ENCODE measurements around the gene EXD3.

Gene EXD3

DNA sequence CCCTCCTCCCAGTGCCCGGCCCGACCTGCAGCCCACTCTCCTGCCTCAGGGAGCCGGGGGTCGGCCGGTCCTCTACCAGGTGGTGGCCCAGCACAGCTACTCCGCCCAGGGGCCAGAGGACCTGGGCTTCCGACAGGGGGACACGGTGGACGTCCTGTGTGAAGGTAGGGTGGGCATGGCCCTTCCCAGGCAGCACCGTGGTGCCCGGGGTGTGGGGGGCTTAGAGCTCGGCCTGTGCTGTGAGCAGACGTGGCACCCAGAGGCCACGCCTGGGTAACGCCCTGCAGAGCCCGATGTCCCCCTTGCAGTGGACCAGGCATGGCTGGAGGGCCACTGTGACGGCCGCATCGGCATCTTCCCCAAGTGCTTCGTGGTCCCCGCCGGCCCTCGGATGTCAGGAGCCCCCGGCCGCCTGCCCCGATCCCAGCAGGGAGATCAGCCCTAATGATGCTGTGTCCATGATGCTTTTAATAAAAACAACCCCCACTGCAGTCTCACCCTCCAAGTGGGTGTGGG is 11.0 kb upstream of the EXD3 start:
- no peak for DNase-seq (ENCODE audit: extremely low read depth in 1 of 2, low read depth in 1 of 2)

DNA sequence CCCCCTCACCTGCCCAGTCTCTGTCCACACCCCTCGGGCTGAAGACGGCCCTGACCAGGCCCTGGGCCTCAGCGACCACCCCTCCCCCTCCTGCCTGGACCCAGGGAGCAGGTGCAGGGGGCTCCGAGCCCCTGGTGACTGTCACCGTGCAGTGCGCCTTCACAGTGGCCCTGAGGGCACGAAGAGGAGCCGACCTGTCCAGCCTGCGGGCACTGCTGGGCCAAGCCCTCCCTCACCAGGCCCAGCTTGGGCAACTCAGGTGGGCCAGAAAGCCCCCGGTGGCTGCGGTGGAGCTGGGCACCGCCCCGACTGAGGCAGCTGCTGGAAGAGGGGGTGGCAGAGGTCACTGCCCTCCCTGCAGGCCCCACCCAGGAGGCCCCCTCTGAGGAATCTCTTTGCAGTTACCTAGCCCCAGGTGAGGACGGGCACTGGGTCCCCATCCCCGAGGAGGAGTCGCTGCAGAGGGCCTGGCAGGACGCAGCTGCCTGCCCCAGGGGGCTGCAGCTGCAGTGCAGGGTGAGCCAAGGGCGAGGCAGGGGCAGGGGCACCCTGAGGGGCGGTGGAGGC is 10.5 kb upstream of the EXD3 start:
- DNase-seq (ENCODE audit: extremely low read depth in 1 of 2, low read depth in 1 of 2): no peak

DNA sequence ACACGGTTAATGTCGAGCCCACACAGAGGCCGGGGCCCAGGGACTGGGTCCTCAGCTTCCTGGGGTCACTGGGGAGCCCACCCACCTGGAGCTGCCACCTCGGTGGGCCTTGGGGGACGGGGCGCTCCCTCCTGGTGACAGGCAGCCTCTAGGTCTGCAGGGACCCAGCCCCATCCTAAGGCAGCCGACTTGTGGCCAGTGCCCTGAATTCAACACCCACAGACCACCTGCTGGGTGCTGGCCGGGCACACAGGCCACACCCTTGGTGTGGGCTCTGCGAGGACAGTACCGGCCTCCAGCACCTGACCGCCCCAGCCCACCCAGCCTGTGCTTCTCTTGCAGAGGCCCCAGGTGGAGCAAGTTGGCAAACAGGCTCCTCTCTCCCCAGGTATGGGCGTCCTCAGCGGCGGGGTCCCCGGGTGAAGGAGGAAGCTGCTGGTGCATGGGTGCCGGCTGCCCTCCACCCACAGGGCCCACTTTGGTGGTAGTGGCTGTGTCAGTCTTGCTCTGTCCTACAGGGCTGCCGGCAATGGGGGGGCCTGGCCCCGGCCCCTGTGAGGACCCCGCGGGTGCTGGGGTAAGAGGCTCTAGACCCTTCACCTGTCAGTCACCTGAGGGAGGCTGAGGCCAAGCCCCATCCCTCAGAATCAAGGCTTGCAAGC is 9.9 kb upstream of the EXD3 start:
- no peak for DNase-seq (ENCODE audit: extremely low read depth in 1 of 2, low read depth in 1 of 2)

DNA sequence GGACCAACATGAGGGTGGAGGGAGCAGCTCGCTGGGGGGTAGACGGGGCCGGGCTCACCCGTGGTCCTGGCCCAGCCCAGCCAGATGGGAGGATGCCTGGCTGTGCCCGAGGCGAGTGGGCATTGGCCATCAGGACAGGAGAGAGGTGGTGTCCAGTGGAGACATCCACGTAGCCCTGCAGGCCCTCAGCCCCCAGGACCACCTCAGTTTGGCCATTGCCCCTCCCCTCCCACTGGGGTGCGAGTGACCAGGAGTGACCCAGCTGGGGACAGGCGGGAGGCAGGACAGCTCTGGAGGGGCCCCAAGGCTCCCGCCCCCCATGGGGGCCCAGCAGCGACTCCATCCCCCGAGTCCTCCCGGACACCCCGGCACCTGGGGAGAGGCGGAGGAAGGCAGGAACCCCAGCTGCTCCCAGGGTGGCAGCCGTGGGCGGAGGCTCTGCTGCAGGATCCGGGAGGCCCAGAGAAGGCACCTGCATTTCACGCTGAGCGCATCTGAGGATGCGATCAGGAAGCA is 8.5 kb upstream of the EXD3 start:
- DNase-seq (ENCODE audit: extremely low read depth in 1 of 2, low read depth in 1 of 2): no peak

DNA sequence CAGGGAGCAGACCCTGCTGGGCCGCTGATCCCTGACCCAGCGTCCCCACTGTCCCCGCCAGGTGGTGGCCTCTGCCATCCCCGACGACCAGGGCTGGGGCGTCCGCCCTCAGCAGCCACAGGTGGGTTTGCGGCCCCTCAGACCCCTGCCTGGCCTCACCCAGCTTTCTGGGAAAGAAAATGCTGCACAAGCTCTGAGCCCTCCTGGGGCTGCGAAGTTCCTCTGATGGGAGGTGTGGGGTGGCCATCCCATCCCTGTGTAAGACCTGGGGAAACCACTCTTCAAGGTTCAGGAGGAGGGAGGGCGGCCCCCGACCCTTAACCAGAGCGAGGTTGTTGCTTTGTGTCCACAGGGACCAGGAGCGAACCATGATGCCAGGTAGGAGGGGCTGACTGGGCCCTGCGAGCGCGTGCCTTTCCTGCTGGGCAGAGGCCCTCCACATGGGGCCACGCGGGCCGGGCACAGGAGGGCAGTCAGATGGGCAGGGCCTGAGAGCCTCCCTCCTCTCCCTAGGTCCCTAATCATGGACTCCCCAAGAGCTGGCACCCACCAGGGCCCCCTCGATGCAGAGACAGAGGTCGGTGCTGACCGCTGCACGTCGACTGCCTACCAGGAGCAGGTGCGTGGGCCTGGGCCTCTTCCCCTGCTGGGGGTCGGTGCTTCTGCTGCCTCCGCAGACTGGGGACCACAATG is 7.9 kb upstream of the EXD3 start:
- no peak for DNase-seq (ENCODE audit: extremely low read depth in 1 of 2, low read depth in 1 of 2)

DNA sequence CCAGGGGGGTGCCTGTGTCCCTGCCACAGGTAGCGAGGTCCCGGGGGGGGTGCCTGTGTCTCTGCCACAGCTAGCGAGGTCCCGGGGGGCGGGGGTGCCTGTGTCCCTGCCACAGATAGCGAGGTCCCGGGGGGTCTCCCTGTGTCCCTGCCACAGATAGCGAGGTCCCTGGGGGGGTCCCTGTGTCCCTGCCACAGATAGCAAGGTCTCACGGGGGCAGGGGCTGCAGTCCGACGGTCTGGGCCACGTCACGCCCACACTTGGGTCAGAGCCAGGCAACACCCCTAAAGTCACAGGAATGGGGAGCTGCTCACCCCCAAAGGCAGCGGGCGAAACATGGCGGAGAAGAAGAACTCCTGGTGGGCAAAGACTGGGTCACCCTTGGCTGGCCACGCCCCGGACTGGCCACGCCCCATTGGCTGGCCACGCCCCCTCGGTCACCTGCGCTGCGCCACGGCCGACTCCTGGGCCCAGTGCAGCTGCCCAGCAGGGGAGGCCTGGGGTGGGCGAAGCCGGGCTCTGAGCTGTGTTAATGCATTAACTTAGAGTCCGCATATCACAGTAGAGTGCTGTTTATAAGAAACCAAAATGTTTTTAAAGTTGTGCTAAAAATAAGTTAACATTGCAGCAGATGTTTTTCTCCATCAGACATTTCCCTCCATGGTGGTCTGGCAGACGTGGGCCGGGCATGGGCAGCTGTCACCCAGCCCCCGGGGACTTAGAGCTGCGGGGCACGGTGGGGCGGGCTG is 7.2 kb upstream of the EXD3 start:
- no peak for DNase-seq (ENCODE audit: extremely low read depth in 1 of 2, low read depth in 1 of 2)

DNA sequence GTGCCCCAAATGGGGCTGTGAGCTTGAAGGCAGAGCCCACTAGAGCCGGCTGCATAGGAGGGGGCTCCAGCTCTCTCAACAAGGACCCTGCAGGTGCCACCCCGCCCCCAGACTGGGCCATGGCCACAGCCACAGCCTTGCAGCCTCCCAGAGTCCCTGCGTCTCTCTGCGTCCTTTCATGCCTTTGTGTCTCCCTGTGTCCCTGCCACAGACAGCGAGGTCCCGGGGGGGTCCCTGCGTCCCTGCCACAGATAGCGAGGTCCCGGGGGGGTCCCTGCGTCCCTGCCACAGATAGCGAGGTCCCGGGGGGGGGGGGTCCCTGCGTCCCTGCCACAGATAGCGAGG is 6.6 kb upstream of the EXD3 start:
- DNase-seq (ENCODE audit: extremely low read depth in 1 of 2, low read depth in 1 of 2): no peak

DNA sequence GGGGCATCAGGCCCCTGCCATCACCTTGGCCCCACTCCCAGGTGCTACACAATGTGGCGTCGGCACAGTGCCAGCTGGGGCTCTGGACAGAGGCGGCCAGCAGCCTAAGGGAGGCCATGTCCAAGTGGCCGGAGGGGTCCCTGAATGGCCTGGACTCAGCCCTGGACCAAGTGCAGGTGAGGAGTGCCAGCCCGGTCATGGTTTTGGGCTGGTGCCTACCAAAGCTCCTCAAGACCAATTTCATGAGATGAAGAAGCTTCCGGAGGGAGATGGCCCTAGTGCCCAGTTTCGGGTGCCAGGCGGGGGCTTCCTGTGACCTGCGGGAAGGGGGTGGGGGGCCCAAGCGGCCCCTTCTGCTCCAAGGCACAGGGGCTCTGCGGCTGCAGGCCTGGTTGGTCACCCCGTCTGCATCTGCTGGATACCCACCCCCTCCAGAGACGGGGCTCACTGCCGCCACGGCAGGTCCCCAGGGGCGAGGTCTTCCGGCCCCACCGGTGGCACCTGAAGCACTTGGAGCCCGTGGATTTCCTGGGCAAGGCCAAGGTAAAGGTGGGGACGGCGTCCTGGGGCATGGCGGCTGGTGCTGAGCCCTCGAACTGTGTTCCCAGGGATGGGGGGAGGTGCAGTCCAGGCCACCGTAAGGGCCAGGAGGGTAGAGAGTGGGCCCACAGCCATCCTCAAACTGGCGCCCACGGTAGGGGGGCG is 6.0 kb upstream of the EXD3 start:
- DNase-seq (ENCODE audit: extremely low read depth in 1 of 2, low read depth in 1 of 2): no peak

DNA sequence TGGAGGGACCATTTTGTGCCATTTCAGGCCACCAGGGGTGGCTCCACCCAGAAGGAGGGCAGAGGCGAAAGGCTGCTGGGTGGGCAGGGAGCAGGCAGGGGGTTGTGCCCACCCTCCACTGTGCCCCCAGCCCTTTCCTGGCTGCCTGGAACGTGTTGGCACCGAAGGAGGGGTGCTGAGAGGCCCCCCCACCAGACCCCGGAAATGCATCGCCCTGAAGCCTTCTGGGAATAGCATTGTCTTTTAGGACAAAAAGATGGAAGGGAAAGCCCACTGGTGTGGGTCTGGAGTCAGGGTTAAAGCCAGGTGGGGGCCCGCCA is 5.3 kb upstream of the EXD3 start:
- DNase-seq (ENCODE audit: extremely low read depth in 1 of 2, low read depth in 1 of 2): no peak

DNA sequence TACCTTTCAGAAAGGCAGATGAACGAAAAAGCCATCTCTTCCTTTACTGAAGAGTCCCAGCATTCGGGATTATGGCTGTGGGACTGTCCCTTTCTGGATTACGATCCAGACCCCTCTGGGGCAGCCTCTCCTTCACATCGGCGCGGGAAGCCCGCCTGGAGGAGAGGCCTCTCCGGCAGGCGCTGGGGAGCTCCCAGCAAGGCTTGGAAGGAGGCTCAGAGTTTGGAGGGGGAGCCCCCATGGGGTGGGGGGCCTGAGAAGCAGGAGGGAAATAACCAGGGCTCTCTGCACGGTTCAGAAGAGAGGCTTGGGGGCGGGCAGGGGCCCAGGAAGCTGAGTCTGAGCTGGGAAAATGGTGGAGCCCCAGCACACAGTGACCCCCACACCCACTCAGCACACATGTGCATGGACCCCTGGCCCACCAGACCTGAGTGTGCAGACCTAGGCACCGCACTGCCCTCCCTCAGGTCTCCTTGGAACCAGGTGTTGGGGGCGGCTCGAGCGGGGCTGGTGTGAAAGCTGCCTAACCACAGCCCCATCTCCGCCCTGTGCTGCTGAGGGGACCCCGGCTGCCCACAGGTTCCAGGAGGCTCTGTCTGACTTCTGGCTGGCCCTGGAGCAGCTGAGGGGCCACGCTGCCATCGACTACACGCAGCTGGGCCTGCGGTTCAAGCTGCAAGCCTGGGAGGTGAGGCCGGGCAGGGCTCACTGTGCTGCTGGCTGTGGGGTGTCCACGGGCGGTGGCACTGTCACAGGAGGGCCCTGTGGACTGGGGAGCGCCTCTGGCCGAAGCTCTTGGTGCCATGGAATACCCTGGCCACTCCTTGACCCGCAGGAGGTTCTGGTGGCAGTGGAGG is 4.7 kb upstream of the EXD3 start:
- no peak for DNase-seq (ENCODE audit: extremely low read depth in 1 of 2, low read depth in 1 of 2)

DNA sequence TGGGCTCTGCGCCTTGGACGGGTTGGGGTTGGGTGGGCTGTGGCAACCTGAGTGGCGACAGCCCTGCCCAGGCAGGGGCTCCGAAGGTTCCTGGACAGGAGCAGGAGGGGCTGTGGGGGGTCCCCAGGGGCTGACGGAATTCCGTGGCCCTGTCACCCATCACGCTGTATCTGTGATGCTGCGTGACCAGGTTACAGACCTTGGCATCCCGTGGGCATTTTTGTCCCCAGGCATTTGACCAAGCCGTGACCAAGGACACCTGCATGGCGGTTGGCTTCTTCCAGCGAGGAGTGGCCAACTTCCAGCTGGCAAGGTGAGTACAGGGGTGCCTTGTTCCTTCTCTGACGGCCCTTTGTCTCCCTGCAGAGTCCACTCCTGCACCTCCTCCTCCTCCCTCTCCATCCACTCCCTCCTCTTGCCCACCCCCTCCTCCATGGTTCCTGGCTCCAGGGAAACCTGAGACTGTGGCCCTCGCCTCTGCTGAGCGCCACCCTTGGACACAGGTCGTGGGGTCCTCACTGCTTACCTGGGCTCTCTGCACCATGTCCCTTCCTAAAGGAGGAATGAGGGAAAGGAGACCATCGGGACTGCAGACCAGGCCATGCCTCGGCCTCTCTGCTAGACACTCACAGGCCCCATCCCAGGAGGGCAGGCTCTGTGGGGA is 3.2 kb upstream of the EXD3 start:
- DNase-seq (ENCODE audit: extremely low read depth in 1 of 2, low read depth in 1 of 2): no peak

DNA sequence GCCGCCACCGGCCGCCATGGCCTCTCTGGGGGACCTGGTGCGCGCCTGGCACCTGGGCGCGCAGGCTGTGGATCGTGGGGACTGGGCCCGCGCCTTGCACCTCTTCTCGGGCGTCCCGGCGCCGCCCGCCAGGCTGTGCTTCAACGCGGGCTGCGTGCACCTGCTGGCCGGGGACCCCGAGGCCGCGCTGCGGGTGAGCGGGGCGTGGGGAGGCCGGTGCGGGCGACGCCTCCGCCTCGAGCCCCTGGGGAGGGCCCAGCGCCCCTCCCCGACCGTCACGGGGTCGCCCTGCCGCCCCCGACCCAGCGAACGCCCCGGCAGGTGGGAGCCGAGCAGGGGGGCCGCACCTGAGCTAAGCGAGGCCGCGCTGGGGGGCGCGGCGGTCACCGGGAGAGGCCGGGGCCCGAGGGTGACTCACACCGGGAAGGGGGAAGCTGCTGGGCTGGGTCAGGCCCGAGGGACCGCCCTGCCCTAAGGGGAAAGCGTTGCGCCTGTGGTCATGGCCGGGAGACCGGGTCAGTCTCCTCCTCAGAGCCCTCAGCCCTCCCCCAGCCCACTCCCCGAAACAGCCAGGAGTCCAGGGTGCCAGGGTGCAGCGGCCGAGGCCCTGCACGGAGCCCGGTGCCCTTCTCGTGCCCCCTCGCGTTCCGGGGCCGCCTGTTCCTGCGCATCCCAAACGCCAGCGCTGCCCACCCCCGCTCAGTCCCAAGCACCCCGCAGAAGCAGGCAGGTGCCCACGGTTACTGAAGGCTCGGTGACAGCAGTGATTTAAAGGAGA is 741 bp upstream of the EXD3 start:
- DNase-seq (ENCODE audit: extremely low read depth in 1 of 2, low read depth in 1 of 2): no peak

DNA sequence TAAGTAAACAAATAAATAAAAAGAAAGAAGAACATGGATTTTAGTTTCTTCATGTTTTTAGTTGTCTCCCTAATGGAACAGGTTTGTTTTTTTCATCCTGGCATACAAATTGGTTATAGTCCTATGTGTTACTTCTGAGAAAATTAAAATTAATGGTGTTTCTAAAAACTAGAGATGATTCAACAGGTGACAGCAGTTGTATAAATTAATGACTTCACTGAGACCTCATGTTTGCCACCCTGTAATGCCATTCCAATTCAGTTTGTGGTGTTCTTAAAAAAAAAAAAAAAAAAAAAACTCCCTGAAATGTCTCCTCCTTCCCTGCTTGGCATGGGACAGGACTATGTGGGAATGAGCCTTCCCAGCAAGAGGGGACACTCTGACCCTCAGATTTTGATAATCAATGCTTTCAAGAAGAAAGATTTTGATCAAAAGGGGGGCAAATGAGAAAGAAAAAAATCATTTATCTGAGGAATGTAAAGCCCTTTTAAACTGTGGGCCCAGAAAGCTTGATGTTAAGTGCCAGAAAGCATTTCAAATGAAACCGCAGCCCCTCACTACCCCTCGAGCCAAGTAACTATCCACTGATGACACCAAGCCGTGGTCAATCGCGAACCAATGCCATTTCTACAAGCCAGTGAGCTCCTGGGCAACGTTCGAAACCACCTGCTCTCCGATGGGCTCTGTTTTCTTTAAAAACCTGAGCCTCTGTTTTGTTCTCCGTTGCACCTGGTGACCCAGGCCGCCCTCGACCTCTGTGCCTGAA is 941 bp downstream of the EXD3 start:
- no peak for DNase-seq (ENCODE audit: extremely low read depth in 1 of 2, low read depth in 1 of 2)

DNA sequence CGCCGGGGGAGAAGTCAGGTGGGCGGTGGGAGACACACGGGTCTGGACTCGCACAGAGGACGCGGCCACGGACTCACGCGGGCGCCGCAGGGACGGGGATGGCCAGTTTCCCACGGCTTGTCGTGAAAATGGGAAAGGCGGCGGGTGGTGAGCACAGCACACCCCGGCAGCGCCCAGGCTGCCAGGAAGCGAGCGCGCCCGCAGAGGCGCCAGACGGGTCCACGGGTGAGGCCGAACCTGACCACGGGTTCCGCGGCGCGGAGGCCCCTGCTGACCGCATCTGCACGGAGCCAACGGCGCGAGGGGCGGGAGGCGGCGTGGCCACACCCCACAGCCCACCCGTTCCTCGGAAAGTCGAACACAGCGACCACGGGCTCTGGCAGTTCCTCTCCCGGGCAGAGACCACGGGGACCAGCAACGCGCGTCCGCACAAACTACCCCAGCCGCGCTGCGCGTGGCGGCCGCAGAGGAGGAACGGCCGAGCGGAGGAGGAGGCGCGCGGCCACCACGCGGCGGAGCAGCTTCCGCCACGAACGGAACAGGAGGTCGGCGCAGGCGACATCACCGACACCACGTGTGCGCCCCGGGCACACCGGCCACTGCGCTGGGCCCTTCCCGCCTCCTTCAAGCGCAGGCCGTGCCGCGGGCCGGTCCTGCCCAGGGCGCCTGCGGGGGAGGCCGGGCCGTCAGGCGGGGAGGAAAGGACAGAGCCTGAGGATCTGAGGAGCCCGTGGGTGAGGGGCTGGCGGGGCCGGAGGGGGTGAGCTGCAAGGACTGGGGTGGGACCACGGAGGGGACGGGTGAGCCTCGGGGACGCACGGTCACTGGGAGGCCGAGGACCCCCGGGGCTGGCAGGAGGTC is 5.6 kb downstream of the EXD3 start:
- DNase-seq (ENCODE audit: extremely low read depth in 1 of 2, low read depth in 1 of 2): no peak

DNA sequence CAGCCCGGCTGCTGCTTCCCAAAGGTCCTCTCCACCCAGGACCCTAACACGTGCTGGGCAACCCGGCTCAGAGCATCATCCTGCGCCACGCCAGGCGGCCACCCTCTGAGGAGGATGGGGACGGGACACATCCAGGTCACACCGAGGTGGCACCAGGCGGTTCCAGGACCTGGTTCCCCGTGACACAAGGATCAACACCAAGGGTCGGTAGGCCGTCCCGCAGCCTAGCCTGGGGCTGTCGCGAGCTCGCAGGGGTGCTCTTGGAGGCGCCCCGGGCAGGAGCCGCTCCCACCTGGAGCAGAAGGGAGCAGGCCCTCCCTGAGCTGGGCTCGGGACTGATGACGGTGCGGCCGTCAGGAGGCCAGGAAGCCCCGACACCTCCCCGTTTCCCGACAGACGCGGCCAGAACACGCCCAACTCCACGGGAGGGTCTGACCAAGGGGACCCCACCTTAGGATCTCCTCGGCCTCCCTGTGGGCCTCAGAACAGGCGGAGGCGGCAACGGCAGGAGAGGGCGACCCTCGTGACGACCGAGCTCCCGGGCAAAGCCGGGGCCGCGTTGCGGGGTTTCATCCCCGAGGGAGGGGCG is 6.3 kb downstream of the EXD3 start:
- no peak for DNase-seq (ENCODE audit: extremely low read depth in 1 of 2, low read depth in 1 of 2)

DNA sequence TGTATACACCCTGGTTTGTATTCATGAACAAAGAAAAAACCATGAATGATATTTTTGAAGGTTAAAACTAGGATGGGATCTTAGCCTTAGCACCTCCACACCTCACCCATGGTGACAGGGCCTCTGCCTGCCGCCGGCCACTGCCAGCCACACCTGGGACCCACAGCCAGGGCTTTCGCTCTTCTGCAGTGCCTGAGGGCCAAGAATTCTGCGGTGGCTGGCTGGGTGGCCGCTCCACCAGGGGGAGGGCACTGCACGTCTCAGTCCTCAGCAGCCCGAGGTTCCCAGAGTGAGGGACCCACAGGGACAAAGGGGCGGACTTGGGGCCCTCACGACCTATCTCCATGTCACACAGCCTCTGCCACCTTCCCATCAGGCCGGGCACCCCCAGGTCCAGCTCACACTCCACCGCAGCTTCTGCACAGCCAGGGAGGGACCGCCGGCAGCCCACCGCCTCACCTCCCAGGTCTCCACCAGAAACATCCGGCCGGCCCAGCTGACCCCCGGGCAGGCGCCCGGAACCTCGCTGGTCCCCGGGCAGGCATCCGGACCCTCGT is 6.9 kb downstream of the EXD3 start:
- no peak for DNase-seq (ENCODE audit: extremely low read depth in 1 of 2, low read depth in 1 of 2)

Data from activated CD8-positive, alpha-beta memory T cell treated with anti-CD3 and anti-CD28 coated beads for 1 hour (primary cell).